OCI-M1 (cell line): ENCODE measurements around the gene IPO11.

ENCODE experiments used
- DNase-seq: peaks from one replicate; lab custom pipeline; 2025; lab: John Stamatoyannopoulos, UW

Gene IPO11

GRCh38 chr5:62412549-62413329, at the start of gene IPO11:
Gene IPO11, plus strand, starts transcription at chr5:62412763. Its CDS starts 24,517 bp downstream, at chr5:62437280.
- DNase-seq, result peak; percentile 99

- DNase-seq, result no peak
These were observed 43.5 kb upstream of the IPO11 start for GRCh38 chr5:62369039-62369438.

- DNase-seq, result no peak
These were observed 41.2 kb upstream of the IPO11 start for GRCh38 chr5:62371409-62371808.

- DNase-seq, result no peak
These were observed 40.0 kb upstream of the IPO11 start for GRCh38 chr5:62372600-62372999.

GRCh38 chr5:62373382-62373781, 39.2 kb upstream of the IPO11 start:
- DNase-seq, result no peak

- DNase-seq, result no peak
These were observed 38.5 kb upstream of the IPO11 start for GRCh38 chr5:62374090-62374489.

GRCh38 chr5:62375627-62376026, 36.9 kb upstream of the IPO11 start:
- no peak for DNase-seq

GRCh38 chr5:62376064-62376463, 36.5 kb upstream of the IPO11 start:
- no peak for DNase-seq

- no peak for DNase-seq
These were observed 27.4 kb upstream of the IPO11 start for GRCh38 chr5:62385131-62385530.

- DNase-seq, result no peak
These were observed 26.7 kb upstream of the IPO11 start for GRCh38 chr5:62385816-62386400.

- no peak for DNase-seq
These were observed 25.7 kb upstream of the IPO11 start for GRCh38 chr5:62386824-62387223.

- DNase-seq, result no peak
These were observed 17.2 kb upstream of the IPO11 start for GRCh38 chr5:62395210-62395950.

GRCh38 chr5:62403411-62404250, 8.9 kb upstream of the IPO11 start, which contains the start of gene DIMT1:
Gene DIMT1, minus strand, starts transcription at chr5:62403905. Its CDS starts 133 bp downstream, at chr5:62403772.
- DNase-seq, result peak; percentile 99

GRCh38 chr5:62413711-62414110, 1.1 kb downstream of the IPO11 start:
- DNase-seq, result no peak

- DNase-seq, result no peak
These were observed 6.0 kb downstream of the IPO11 start for GRCh38 chr5:62418462-62419076.

- DNase-seq, result peak; percentile 29
These were observed 7.0 kb downstream of the IPO11 start for GRCh38 chr5:62419609-62420008.

GRCh38 chr5:62421414-62421813, 8.9 kb downstream of the IPO11 start:
- peak; percentile 83 for DNase-seq

GRCh38 chr5:62424763-62425162, 12.2 kb downstream of the IPO11 start:
- DNase-seq, result no peak

GRCh38 chr5:62431735-62432620, 19.4 kb downstream of the IPO11 start:
- DNase-seq, result peak; percentile 94

GRCh38 chr5:62432621-62433064, 20.1 kb downstream of the IPO11 start:
- DNase-seq, result peak; percentile 94
